K562 (cell line): ENCODE measurements around the gene VRK3. TPM values are rescaled to one million over a fixed set of nuclear protein-coding genes. Genes with fewer than 3 reads are reported as not detected.

Experiments used
- BCL6 ChIP-seq: fragments of 250-450 bp; sonication (Bioruptor Pico); IDR thresholded peaks from 2 replicates; pipeline ENCODE4 v1.4.0; 2020
- BRD9 ChIP-seq: fragments of 450-650 bp; IDR thresholded peaks from 2 replicates; pipeline ENCODE4 v1.6.1; 2018; ENCODE audit warnings: low read depth; ENCODE audit not compliant: partially characterized antibody
- EZH2 ChIP-seq: IDR thresholded peaks from 2 replicates; pipeline ENCODE4 v1.6.1; 2012; ENCODE audit warnings: low read depth, mild to moderate bottlenecking, inconsistent platforms, low read length, borderline replicate concordance
- FOSL1 ChIP-seq: fragments of 200-800 bp; sonication (Bioruptor generic); conservative IDR thresholded peaks from 2 replicates; pipeline ENCODE4 v1.6.1; 2016; ENCODE audit warnings: missing genetic modification characterization, missing compliant biosample characterization
- FOXA3 ChIP-seq, 2 experiments: fragments of 450-650 bp in 1 of 2; sonication (generic) in 1 of 2; formaldehyde crosslinking; IDR thresholded peaks in 1 of 2; conservative IDR thresholded peaks in 1 of 2; 2 replicates each; pipeline versions ENCODE4 v1.4.0 to v1.8.0; 2020 to 2022; ENCODE audit warnings: mild to moderate bottlenecking in 2 of 2, missing genetic modification reagents in 1 of 2
- NCOR1 ChIP-seq: fragments of 450-650 bp; IDR thresholded peaks from 2 replicates; pipeline ENCODE4 v1.6.1; 2016; ENCODE audit warnings: mild to moderate bottlenecking, moderate library complexity
- NR4A1 ChIP-seq, 2 experiments: fragments of 250-450 bp in 1 of 2; fragments of 450-650 bp in 1 of 2; sonication (Bioruptor Pico) in 1 of 2; IDR thresholded peaks; 2 replicates each; pipeline versions ENCODE4 v1.4.0 to v1.6.1; 2016 to 2020; ENCODE audit warnings: mild to moderate bottlenecking in 2 of 2, missing compliant biosample characterization in 1 of 2, missing genetic modification characterization in 1 of 2, moderate library complexity in 1 of 2
- NUFIP1 ChIP-seq: fragments of 450-650 bp; IDR thresholded peaks from 2 replicates; pipeline ENCODE4 v1.6.1; 2018; ENCODE audit not compliant: partially characterized antibody
- POLR2A ChIP-seq: fragments of 450-650 bp; conservative IDR thresholded peaks from 2 replicates; pipeline ENCODE4 v1.6.1; 2016
- POLR2H ChIP-seq: IDR thresholded peaks from 2 replicates; pipeline ENCODE4 v1.6.1; 2016; ENCODE audit warnings: missing genetic modification characterization, low read depth, mild to moderate bottlenecking, control low read depth, missing compliant biosample characterization, moderate library complexity
- ZNF57 ChIP-seq: fragments of 450-650 bp; formaldehyde crosslinking; IDR thresholded peaks from 2 replicates; pipeline ENCODE4 v1.4.0; 2020; ENCODE audit warnings: mild to moderate bottlenecking, moderate library complexity
- ZNF766 ChIP-seq: fragments of 200-800 bp; sonication (Bioruptor generic); conservative IDR thresholded peaks from 2 replicates; pipeline ENCODE4 v1.6.1; 2016; ENCODE audit warnings: missing genetic modification characterization, missing compliant biosample characterization
- polyA plus RNA-seq, 8 experiments: library from polyadenylated mRNA; depleted of rRNA in 4 of 8; stranded (reverse) in 5 of 8; unstranded in 3 of 8; fragments of >200 nt; fragmentation: Nextera tagmentation in 2 of 8; fragmentation: Illumina TruSeq in 1 of 8; extraction: Ambion mirVana in 2 of 8; extraction: Trizol in 1 of 8; gene quantifications; 2 replicates each; pipeline versions ENCODE4 v1.2.1 to v1.2.3, GENCODE V29; 2011 to 2014; ENCODE audit warnings: inconsistent platforms in 1 of 8, missing spikeins in 1 of 8
- total RNA-seq, 7 experiments: library from RNA; depleted of rRNA in 6 of 7; stranded (reverse); fragments of >200 nt in 6 of 7; fragmentation: Illumina TruSeq in 2 of 7; extraction: Trizol in 2 of 7; gene quantifications; 2 replicates each; pipeline versions ENCODE4 v1.2.1 to v1.2.3, GENCODE V29; 2011 to 2021; ENCODE audit warnings: low replicate concordance in 1 of 7
- TF ChIP-seq, protein P1 (sequence below): fragments of 250-450 bp; sonication (Bioruptor Pico); IDR thresholded peaks from 2 replicates; pipeline ENCODE4 v1.5.0; 2021; ENCODE audit warnings: mild to moderate bottlenecking, moderate library complexity
- TF ChIP-seq, protein P2 (sequence below): fragments of 450-650 bp; formaldehyde crosslinking; IDR thresholded peaks from 2 replicates; pipeline ENCODE4 v1.4.0; 2022; ENCODE audit warnings: mild to moderate bottlenecking, moderate library complexity
- TF ChIP-seq, protein P3 (sequence below): fragments of 250-450 bp; sonication (Bioruptor Pico); IDR thresholded peaks from 2 replicates; pipeline ENCODE4 v1.5.0; 2021
- TF ChIP-seq, protein P4 (sequence below): fragments of 200-800 bp; sonication (Bioruptor generic); IDR thresholded peaks from 2 replicates; pipeline ENCODE4 v1.6.1; 2017; ENCODE audit warnings: missing genetic modification characterization, missing compliant biosample characterization
- TF ChIP-seq, protein P5 (sequence below): fragments of 450-650 bp; IDR thresholded peaks from 2 replicates; pipeline ENCODE4 v1.6.1; 2017; ENCODE audit warnings: antibody characterized with exemption

VRK3 gene
- total and polyA plus RNA-seq, 9 of the 15 experiments (the other 6 are each of a cell fraction or from before 2014, with no cell fraction given) = 25.6 to 94.3 (median 42.9) TPM

DNA sequence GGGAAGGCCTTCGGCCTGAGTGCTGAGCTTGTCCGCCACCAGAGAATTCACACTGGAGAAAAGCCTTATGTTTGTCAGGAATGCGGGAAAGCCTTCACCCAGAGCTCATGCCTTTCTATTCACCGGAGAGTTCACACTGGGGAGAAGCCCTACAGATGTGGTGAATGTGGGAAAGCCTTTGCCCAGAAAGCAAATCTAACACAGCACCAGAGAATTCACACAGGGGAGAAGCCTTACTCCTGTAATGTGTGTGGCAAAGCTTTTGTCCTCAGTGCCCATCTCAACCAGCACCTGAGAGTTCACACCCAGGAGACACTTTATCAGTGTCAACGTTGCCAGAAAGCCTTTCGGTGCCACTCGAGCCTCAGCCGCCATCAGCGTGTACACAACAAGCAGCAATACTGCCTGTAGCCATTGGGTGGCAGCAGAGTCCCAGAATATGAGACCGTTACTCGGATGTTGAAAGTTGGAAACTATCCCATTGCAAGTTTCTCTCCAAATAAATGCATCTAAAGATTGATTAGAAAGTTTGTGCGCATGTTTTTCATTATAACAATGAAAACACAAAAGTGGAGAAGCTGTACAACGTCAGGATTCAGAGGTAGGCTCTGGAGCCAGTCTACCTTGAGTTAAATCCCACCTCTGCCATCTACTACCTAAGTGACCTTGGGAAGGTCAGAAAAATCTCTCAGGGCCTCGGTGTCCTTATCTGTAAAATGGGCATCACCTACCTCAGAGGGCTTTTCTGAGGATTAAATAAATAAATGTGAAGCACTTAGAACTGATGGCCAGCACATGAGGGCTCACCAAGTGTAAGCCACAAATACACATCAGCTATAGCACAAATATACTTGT, 21.7 kb upstream of the VRK3 start (continued):
- TF ChIP-seq, protein P1, sequence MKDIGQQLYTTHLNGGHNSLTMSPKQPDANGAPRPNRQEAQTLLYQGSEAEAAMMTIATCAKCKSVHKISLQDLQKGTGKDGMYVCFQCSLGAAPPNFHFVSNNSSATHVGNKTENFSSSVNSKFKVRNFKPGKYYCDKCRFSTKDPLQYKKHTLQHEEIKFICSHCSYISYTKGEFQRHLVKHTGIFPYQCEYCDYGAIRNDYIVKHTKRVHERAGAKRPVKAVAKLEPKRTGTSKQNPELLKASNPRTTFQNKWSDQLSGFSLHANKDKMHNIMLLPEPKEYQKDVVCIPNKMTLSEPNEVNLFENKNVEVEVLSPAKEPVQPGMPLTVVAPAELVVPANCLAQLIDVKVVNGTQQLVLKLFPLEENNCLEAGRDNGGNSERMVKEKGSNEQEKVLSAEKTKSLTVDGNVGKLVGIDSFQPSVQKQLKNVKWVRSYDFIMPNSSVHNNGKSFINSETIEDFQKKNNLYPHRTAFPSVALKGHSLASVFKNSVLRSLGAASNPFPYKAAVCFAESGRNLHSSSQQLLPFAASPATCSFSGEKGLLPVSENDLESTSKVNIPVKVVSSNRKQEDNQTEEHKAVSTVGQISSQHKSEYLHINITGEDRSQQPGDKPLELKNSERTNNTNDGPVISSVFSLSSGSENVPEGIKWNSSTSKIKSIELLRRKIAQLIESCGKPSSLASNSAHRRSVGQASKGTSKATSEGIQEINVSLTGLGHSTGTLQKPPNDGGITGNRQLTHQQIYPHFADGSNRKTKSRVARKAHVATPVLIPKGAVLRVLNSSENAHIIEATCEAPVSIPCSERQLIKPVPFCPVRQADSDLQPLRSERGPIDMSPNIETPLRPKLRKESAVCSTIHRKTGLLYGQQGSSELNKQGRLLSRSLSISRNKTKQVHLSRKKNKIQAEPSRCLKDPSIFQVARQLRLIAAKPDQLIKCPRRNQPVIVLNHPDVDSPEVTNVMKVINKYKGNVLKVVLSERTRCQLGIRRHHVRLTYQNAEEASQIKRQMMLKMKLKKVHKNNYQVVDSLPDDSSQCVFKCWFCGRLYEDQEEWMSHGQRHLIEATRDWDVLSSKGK (CRISPR knock-in tag) = no peak
- TF ChIP-seq EZH2 (no peak), POLR2A (no peak), ZNF766 (CRISPR knock-in tag) (no peak), BRD9 (no peak), ZNF57 (CRISPR knock-in tag) (no peak), POLR2H (no peak), NCOR1 (no peak), FOSL1 (tag) (no peak), NR4A1 (CRISPR knock-in tag; IDR thresholded peaks at IDR 0.05) (no peak), NR4A1 (tag; IDR thresholded peaks at IDR 0.05) (no peak), BCL6 (no peak), NUFIP1 (no peak), FOXA3 (CRISPR knock-in tag; conservative IDR thresholded peaks at IDR 0.05 in 1 of 2, IDR thresholded peaks at IDR 0.05 in 1 of 2) (peak in 1 of 2 experiments; percentile 62; a peak in 1 of 4 replicates)
- TF ChIP-seq, protein P2, sequence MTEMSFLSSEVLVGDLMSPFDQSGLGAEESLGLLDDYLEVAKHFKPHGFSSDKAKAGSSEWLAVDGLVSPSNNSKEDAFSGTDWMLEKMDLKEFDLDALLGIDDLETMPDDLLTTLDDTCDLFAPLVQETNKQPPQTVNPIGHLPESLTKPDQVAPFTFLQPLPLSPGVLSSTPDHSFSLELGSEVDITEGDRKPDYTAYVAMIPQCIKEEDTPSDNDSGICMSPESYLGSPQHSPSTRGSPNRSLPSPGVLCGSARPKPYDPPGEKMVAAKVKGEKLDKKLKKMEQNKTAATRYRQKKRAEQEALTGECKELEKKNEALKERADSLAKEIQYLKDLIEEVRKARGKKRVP (CRISPR knock-in tag) = no peak
- TF ChIP-seq, protein P3, sequence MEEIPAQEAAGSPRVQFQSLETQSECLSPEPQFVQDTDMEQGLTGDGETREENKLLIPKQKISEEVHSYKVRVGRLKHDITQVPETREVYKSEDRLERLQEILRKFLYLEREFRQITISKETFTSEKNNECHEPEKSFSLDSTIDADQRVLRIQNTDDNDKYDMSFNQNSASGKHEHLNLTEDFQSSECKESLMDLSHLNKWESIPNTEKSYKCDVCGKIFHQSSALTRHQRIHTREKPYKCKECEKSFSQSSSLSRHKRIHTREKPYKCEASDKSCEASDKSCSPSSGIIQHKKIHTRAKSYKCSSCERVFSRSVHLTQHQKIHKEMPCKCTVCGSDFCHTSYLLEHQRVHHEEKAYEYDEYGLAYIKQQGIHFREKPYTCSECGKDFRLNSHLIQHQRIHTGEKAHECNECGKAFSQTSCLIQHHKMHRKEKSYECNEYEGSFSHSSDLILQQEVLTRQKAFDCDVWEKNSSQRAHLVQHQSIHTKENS (CRISPR knock-in tag) = no peak
- TF ChIP-seq, protein P4, sequence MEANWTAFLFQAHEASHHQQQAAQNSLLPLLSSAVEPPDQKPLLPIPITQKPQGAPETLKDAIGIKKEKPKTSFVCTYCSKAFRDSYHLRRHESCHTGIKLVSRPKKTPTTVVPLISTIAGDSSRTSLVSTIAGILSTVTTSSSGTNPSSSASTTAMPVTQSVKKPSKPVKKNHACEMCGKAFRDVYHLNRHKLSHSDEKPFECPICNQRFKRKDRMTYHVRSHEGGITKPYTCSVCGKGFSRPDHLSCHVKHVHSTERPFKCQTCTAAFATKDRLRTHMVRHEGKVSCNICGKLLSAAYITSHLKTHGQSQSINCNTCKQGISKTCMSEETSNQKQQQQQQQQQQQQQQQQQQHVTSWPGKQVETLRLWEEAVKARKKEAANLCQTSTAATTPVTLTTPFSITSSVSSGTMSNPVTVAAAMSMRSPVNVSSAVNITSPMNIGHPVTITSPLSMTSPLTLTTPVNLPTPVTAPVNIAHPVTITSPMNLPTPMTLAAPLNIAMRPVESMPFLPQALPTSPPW (CRISPR knock-in tag) = no peak
- TF ChIP-seq, protein P5, sequence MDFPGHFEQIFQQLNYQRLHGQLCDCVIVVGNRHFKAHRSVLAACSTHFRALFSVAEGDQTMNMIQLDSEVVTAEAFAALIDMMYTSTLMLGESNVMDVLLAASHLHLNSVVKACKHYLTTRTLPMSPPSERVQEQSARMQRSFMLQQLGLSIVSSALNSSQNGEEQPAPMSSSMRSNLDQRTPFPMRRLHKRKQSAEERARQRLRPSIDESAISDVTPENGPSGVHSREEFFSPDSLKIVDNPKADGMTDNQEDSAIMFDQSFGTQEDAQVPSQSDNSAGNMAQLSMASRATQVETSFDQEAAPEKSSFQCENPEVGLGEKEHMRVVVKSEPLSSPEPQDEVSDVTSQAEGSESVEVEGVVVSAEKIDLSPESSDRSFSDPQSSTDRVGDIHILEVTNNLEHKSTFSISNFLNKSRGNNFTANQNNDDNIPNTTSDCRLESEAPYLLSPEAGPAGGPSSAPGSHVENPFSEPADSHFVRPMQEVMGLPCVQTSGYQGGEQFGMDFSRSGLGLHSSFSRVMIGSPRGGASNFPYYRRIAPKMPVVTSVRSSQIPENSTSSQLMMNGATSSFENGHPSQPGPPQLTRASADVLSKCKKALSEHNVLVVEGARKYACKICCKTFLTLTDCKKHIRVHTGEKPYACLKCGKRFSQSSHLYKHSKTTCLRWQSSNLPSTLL = no peak
